Gastrocnemius medialis (tissue), 4 donors: Measurements from ENCODE around the gene MRPS22. TPM values are rescaled to one million over a fixed set of nuclear protein-coding genes. Genes with fewer than 3 reads are reported as not detected.

Experiments used
- ATAC-seq, 2 donors: fragments of 150-250 bp; one replicate each; pipeline ENCODE4 v1.9.1; 2016
- DNase-seq, 2 donors: peaks; one replicate each; pipeline ENCODE4 v3.0.0-alpha.2; 2019
- H3K27ac ChIP-seq, 4 donors: fragments of 200-600 bp; sonication (generic); 1 replicate in 1 of 4; 2 replicates in 3 of 4; pipeline ENCODE4 v1.5.1; 2016 to 2018; ENCODE audit warnings: mild to moderate bottlenecking in 2 of 4, moderate library complexity in 1 of 4
- H3K27me3 ChIP-seq, 3 donors: fragments of 200-600 bp; sonication (generic) in 2 of 3; 1 replicate in 1 of 3; 2 replicates in 2 of 3; pipeline versions ENCODE4 v1.5.1 to v1.6.0; 2016 to 2019; ENCODE audit warnings: mild to moderate bottlenecking in 1 of 3, moderate library complexity in 1 of 3
- H3K36me3 ChIP-seq, 2 donors: fragments of 200-600 bp; sonication (generic) in 1 of 2; one replicate each; pipeline ENCODE4 v1.5.1; 2017 to 2018
- H3K4me1 ChIP-seq, 2 donors: fragments of 200-600 bp; sonication (generic) in 1 of 2; one replicate each; pipeline ENCODE4 v1.5.1; 2016 to 2017; ENCODE audit warnings: mild to moderate bottlenecking in 2 of 2
- H3K4me3 ChIP-seq, 4 donors: fragments of 200-600 bp; sonication (generic) in 3 of 4; 1 replicate in 1 of 4; 2 replicates in 3 of 4; pipeline ENCODE4 v1.5.1; 2016 to 2019; ENCODE audit warnings: mild to moderate bottlenecking in 2 of 4
- H3K9me3 ChIP-seq, 3 donors: fragments of 200-600 bp; sonication (generic) in 2 of 3; 1 replicate in 1 of 3; 2 replicates in 2 of 3; pipeline ENCODE4 v1.5.1; 2016 to 2019
- POLR2A ChIP-seq, 2 donors: fragments of 450-650 bp; IDR thresholded peaks; one replicate each; pipeline ENCODE4 v1.6.1; 2017; ENCODE audit warnings: antibody characterized with exemption in 2 of 2, mild to moderate bottlenecking in 2 of 2, moderate library complexity in 2 of 2
- in situ Hi-C, 4 donors: fragments of 200-750 bp; cut with MboI; loops; one replicate each; pipeline versions ENCODE4 v1.15.0 to v1.8.0; 2017; ENCODE audit warnings: low sequenced_read_pairs in 4 of 4
- intact Hi-C: fragments of 100-400 bp; cut with DNase I; formaldehyde crosslinking; loops from one replicate; pipeline ENCODE4 v1.15.1; 2023; ENCODE audit warnings: low total_unique reads
- total RNA-seq, 4 donors: library from RNA; depleted of rRNA; stranded (reverse); fragments of >200 nt; gene quantifications; one replicate each; pipeline versions ENCODE4 v1.1.0 to v1.2.3, GENCODE V29; 2016
- TF ChIP-seq, protein P1 (sequence below), 5 experiments: fragments of 450-650 bp in 3 of 5; fragments of 200-600 bp in 2 of 5; sonication (generic) in 2 of 5; IDR thresholded peaks in 4 of 5; conservative IDR thresholded peaks in 1 of 5; 1 replicate in 4 of 5; 2 replicates in 1 of 5; pipeline ENCODE4 v1.5.1; 2016 to 2019; ENCODE audit warnings: antibody characterized with exemption in 5 of 5, mild to moderate bottlenecking in 3 of 5, moderate library complexity in 3 of 5

MRPS22 gene
- total RNA-seq, 4 donors from 2014 or later = 96.4 to 140 (median 116) TPM

- Histone ChIP-seq H3K4me1 (no peaks in the 10 kb centered on the region), H3K9me3 (no peaks in the 10 kb centered on the region), H3K36me3 (no peaks in the 10 kb centered on the region), H3K27ac (no peak overlapping the region), H3K4me3 (no peak overlapping the region), H3K27me3 (no peaks in the 10 kb centered on the region)
- in situ Hi-C loops (loop anchor here in 2 of 4 donors (25.0 kb wide), 2 partner anchors 187 to 362 kb away; partner anchors contain the start of genes FOXL2 (in 1 of the 2) and FOXL2NB (in 1 of the 2)), intact Hi-C loops (no loop called here)
- no peak for ATAC-seq
- DNase-seq = no peak
- TF ChIP-seq POLR2A (IDR thresholded peaks at IDR 0.05) = no peak
- TF ChIP-seq, protein P1, sequence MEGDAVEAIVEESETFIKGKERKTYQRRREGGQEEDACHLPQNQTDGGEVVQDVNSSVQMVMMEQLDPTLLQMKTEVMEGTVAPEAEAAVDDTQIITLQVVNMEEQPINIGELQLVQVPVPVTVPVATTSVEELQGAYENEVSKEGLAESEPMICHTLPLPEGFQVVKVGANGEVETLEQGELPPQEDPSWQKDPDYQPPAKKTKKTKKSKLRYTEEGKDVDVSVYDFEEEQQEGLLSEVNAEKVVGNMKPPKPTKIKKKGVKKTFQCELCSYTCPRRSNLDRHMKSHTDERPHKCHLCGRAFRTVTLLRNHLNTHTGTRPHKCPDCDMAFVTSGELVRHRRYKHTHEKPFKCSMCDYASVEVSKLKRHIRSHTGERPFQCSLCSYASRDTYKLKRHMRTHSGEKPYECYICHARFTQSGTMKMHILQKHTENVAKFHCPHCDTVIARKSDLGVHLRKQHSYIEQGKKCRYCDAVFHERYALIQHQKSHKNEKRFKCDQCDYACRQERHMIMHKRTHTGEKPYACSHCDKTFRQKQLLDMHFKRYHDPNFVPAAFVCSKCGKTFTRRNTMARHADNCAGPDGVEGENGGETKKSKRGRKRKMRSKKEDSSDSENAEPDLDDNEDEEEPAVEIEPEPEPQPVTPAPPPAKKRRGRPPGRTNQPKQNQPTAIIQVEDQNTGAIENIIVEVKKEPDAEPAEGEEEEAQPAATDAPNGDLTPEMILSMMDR (IDR thresholded peaks at IDR 0.05 in 4 of 5, conservative IDR thresholded peaks at IDR 0.05 in 1 of 5) = no peak
Measured at GRCh38 chr3:139299261-139300132, 44.3 kb upstream of the MRPS22 start.

- Histone ChIP-seq H3K36me3 (no peaks in the 10 kb centered on the region), H3K27ac (no peak overlapping the region), H3K4me3 (no peak overlapping the region), H3K27me3 (no peaks in the 10 kb centered on the region), H3K9me3 (no peaks in the 10 kb centered on the region), H3K4me1 (no peaks in the 10 kb centered on the region)
- in situ Hi-C loops (loop anchor here in 2 of 4 donors (25.0 kb wide), 2 partner anchors 188 to 363 kb away; partner anchors contain the start of genes FOXL2 (in 1 of the 2) and FOXL2NB (in 1 of the 2)), intact Hi-C loops (no loop called here)
- ATAC-seq = no peak
- TF ChIP-seq POLR2A (IDR thresholded peaks at IDR 0.05) = no peak
- TF ChIP-seq, protein P1 (IDR thresholded peaks at IDR 0.05 in 4 of 5, conservative IDR thresholded peaks at IDR 0.05 in 1 of 5) = no peak
- no peak for DNase-seq
Measured at GRCh38 chr3:139300416-139300815, 43.4 kb upstream of the MRPS22 start.

GRCh38 chr3:139301183-139301582, 42.6 kb upstream of the MRPS22 start:
- Histone ChIP-seq H3K27ac (no peak overlapping the region), H3K4me3 (no peak overlapping the region), H3K4me1 (no peaks in the 10 kb centered on the region), H3K9me3 (no peaks in the 10 kb centered on the region), H3K36me3 (no peaks in the 10 kb centered on the region), H3K27me3 (no peaks in the 10 kb centered on the region)
- DNase-seq = no peak
- in situ Hi-C loops = loop anchor here in 2 of 4 donors (25.0 kb wide), 2 partner anchors 189 to 364 kb away; partner anchors contain the start of genes FOXL2 (in 1 of the 2) and FOXL2NB (in 1 of the 2)
- ATAC-seq = no peak
- TF ChIP-seq, protein P1 (IDR thresholded peaks at IDR 0.05 in 4 of 5, conservative IDR thresholded peaks at IDR 0.05 in 1 of 5) = no peak
- TF ChIP-seq POLR2A (IDR thresholded peaks at IDR 0.05) = no peak
- intact Hi-C loops = no loop called here

- intact Hi-C loops (no loop called here), in situ Hi-C loops (loop anchor here in 2 of 4 donors (25.0 kb wide), 2 partner anchors 189 to 364 kb away; partner anchors contain the start of genes FOXL2 (in 1 of the 2) and FOXL2NB (in 1 of the 2))
- H3K4me3 ChIP-seq = no peak overlapping the region
- ATAC-seq (no peak), DNase-seq (no peak)
- H3K4me1 ChIP-seq = no peaks in the 10 kb centered on the region
- no peaks in the 10 kb centered on the region for H3K9me3 ChIP-seq
- no peaks in the 10 kb centered on the region for H3K36me3 ChIP-seq
- TF ChIP-seq, protein P1 (IDR thresholded peaks at IDR 0.05 in 4 of 5, conservative IDR thresholded peaks at IDR 0.05 in 1 of 5) = no peak
- no peak for TF ChIP-seq POLR2A (IDR thresholded peaks at IDR 0.05)
- no peak overlapping the region for H3K27ac ChIP-seq
- no peaks in the 10 kb centered on the region for H3K27me3 ChIP-seq
Measured at GRCh38 chr3:139301654-139302053, 42.2 kb upstream of the MRPS22 start.
